K562 (cell line): ENCODE data around the gene IGSF21. TPM values are rescaled to one million over a fixed set of nuclear protein-coding genes. Genes with fewer than 3 reads are reported as not detected.

Source experiments
- ATAC-seq: fragments of 200-7000 bp; cut with Tn5 transposase; 3 replicates; pipeline ENCODE4 v1.9.1; 2020; ENCODE audit warnings: moderate library complexity
- BruUV-seq: library from RNA; stranded (reverse); fragments of 400-500 nt; replicated peaks from 2 replicates; lab custom pipeline; 2021; lab: Mats Ljungman, UMichigan
- CTCF ChIA-PET: fragments of 300-600 bp; formaldehyde crosslinking; extraction: SDS; loops from one replicate; lab custom pipeline; 2021; ENCODE audit warnings: low intra/inter-chr PET ratio; lab: Yijun Ruan, JAX
- POLR2A ChIA-PET: fragments of 300-600, 350-650 bp; sonication (Branson Sonifier 250); formaldehyde crosslinking; extraction: SDS; loops from one replicate; lab custom pipeline; 2021; ENCODE audit warnings: antibody characterized with exemption, inconsistent platforms; lab: Yijun Ruan, JAX
- DNase-seq, 4 experiments: peaks; one replicate each; pipeline versions ENCODE4 v3.0.0 to v3.0.0-alpha.2; 2011 to 2018; ENCODE audit warnings: low spot score in 3 of 4, mixed read lengths in 3 of 4; ENCODE audit errors: extremely low read depth in 1 of 4
- FAIRE-seq: peaks from 2 replicates; lab custom pipeline; 2011; peaks lifted over from hg19 to GRCh38; lab: Jason Lieb, UNC
- H2AFZ ChIP-seq: 2 replicates; pipeline ENCODE4 v1.6.0; 2011; ENCODE audit warnings: low read depth, low read length, control low read depth, inconsistent platforms
- H3K27ac ChIP-seq: fragments of 200-600 bp; 3 replicates; pipeline ENCODE4 v1.8.0; 2011; ENCODE audit warnings: low read depth, mild to moderate bottlenecking, control low read depth, inconsistent platforms, low read length, moderate library complexity, mixed read lengths; ENCODE audit errors: extremely low read depth
- H3K27me3 ChIP-seq, 2 experiments: fragments of 300-600 bp in 1 of 2; 2 replicates in 1 of 2; 3 replicates in 1 of 2; pipeline versions ENCODE4 v1.6.0 to v1.8.0; 2011; ENCODE audit warnings: inconsistent platforms in 2 of 2, low read length in 2 of 2, mild to moderate bottlenecking in 1 of 2, mixed read lengths in 1 of 2, moderate library complexity in 1 of 2; ENCODE audit not compliant: control insufficient read depth in 2 of 2, insufficient read depth in 2 of 2
- H3K36me3 ChIP-seq: fragments of 300-600 bp; 3 replicates; pipeline ENCODE4 v1.8.0; 2011; ENCODE audit warnings: mild to moderate bottlenecking, low read length, inconsistent platforms; ENCODE audit not compliant: control insufficient read depth, insufficient read depth
- H3K4me1 ChIP-seq, 2 experiments: fragments of 200-600 bp in 1 of 2; replicated peaks in 1 of 2; 2 replicates in 1 of 2; 3 replicates in 1 of 2; pipeline versions ENCODE4 v1.5.1 to v1.8.0; 2011; ENCODE audit warnings: inconsistent platforms in 2 of 2, low read length in 2 of 2, mild to moderate bottlenecking in 1 of 2, mixed read lengths in 1 of 2, moderate library complexity in 1 of 2; ENCODE audit not compliant: control insufficient read depth in 2 of 2, insufficient read depth in 2 of 2
- H3K4me2 ChIP-seq: 2 replicates; pipeline ENCODE4 v1.6.1; 2011; ENCODE audit warnings: low read length, control low read depth, inconsistent platforms, mixed read lengths; ENCODE audit not compliant: insufficient read depth
- H3K4me3 ChIP-seq: fragments of 200-600 bp; sonication (generic), shearing (Covaris generic); 2 replicates; pipeline ENCODE4 v1.5.1; 2016; ENCODE audit warnings: control low read depth, inconsistent platforms
- H3K79me2 ChIP-seq: fragments of 200-600 bp; 3 replicates; pipeline ENCODE4 v1.8.0; 2011; ENCODE audit warnings: low read length, inconsistent platforms; ENCODE audit not compliant: control insufficient read depth, insufficient read depth
- H3K9ac ChIP-seq, 2 experiments: 2 replicates each; pipeline versions ENCODE4 v1.6.0 to v1.6.1; 2011; ENCODE audit warnings: low read depth in 2 of 2, low read length in 2 of 2, control low read depth in 1 of 2, inconsistent platforms in 1 of 2, mild to moderate bottlenecking in 1 of 2, mixed read lengths in 1 of 2; ENCODE audit not compliant: insufficient read depth in 1 of 2
- H3K9me1 ChIP-seq: one replicate; pipeline ENCODE4 v1.6.0; 2011; ENCODE audit warnings: inconsistent platforms, mild to moderate bottlenecking, low read length, moderate library complexity; ENCODE audit not compliant: control insufficient read depth, insufficient read depth
- H3K9me3 ChIP-seq: replicated peaks from 2 replicates; pipeline ENCODE4 v1.5.1; 2011; ENCODE audit warnings: low read depth, low read length, inconsistent platforms; ENCODE audit not compliant: control insufficient read depth, insufficient read depth
- H4K20me1 ChIP-seq: replicated peaks from 2 replicates; pipeline ENCODE4 v1.6.1; 2011; ENCODE audit warnings: low read length, inconsistent platforms, mixed read lengths; ENCODE audit not compliant: control insufficient read depth, insufficient read depth
- ATF6 ChIP-seq: sonication (generic); formaldehyde crosslinking; IDR thresholded peaks from 2 replicates; pipeline ENCODE4 v1.4.0; 2020; ENCODE audit warnings: mild to moderate bottlenecking, missing genetic modification reagents
- CBX1 ChIP-seq: sonication (generic); IDR thresholded peaks from 2 replicates; pipeline ENCODE4 v1.6.1; 2016; ENCODE audit warnings: antibody characterized with exemption, low read depth, mild to moderate bottlenecking
- HBP1 ChIP-seq: fragments of 450-650 bp; formaldehyde crosslinking; IDR thresholded peaks from 2 replicates; pipeline ENCODE4 v1.4.0; 2022; ENCODE audit warnings: missing genetic modification characterization
- KDM1A ChIP-seq, 2 experiments: fragments of 450-650 bp; IDR thresholded peaks; 2 replicates each; pipeline ENCODE4 v1.6.1; 2016; ENCODE audit warnings: mild to moderate bottlenecking in 2 of 2
- KLF13 ChIP-seq: fragments of 450-650 bp; IDR thresholded peaks from 2 replicates; pipeline ENCODE4 v1.6.1; 2016; ENCODE audit warnings: missing genetic modification characterization, low read depth, mild to moderate bottlenecking, missing compliant biosample characterization, moderate library complexity, borderline replicate concordance
- MCM3 ChIP-seq: fragments of 450-650 bp; IDR thresholded peaks from 2 replicates; pipeline ENCODE4 v1.6.1; 2016
- SMARCB1 ChIP-seq: IDR thresholded peaks from 2 replicates; pipeline ENCODE4 v1.6.1; 2011; ENCODE audit warnings: improper control_type of control experiment, low read depth; ENCODE audit not compliant: insufficient read length
- TRIM25 ChIP-seq: fragments of 450-650 bp; IDR thresholded peaks from 2 replicates; pipeline ENCODE4 v1.7.0; 2016; ENCODE audit warnings: borderline replicate concordance
- YY1 ChIP-seq, 3 experiments: IDR thresholded peaks; 2 replicates each; pipeline ENCODE4 v1.6.1; 2011; ENCODE audit warnings: low read length in 2 of 3, mild to moderate bottlenecking in 2 of 3, moderate library complexity in 2 of 3, borderline replicate concordance in 1 of 3, control low read depth in 1 of 3, low read depth in 1 of 3; ENCODE audit not compliant: insufficient read depth in 3 of 3, insufficient replicate concordance in 2 of 3, control insufficient read depth in 1 of 3, insufficient read length in 1 of 3; ENCODE audit errors: extremely low read depth in 1 of 3
- ZBTB17 ChIP-seq: fragments of 450-650 bp; formaldehyde crosslinking; IDR thresholded peaks from 2 replicates; pipeline ENCODE4 v1.4.0; 2020; ENCODE audit warnings: mild to moderate bottlenecking
- ZFP36 ChIP-seq: fragments of 150-350 bp; IDR thresholded peaks from 2 replicates; pipeline ENCODE4 v1.6.1; 2018; ENCODE audit warnings: low read length, low read depth; ENCODE audit not compliant: partially characterized antibody
- ZNF764 ChIP-seq: fragments of 250-450 bp; sonication (Bioruptor Pico); IDR thresholded peaks from 2 replicates; pipeline ENCODE4 v1.4.0; 2020; ENCODE audit warnings: low read depth, mild to moderate bottlenecking, moderate library complexity
- ZNF79 ChIP-seq: fragments of 250-450 bp; sonication (Bioruptor Pico); IDR thresholded peaks from 2 replicates; pipeline ENCODE4 v1.4.0; 2020; ENCODE audit warnings: low read depth, mild to moderate bottlenecking, moderate library complexity
- WGBS: fragments of 100-300 bp; shearing (Covaris generic); methylation state at CpG from one replicate; pipeline ENCODE4 v1.1.6; 2016; ENCODE audit warnings: low coverage, mixed read lengths; ENCODE audit not compliant: insufficient coverage; ENCODE audit errors: missing lambda C conversion rate; 5-methylcytosine and 5-hydroxymethylcytosine counted together
- in situ Hi-C: fragments of 300-500 bp; cut with MboI; formaldehyde crosslinking; loops from 4 replicates; pipeline ENCODE4 v1.15.0; 2018; ENCODE audit warnings: inconsistent platforms, mixed read lengths
- intact Hi-C: fragments of 100-400 bp; cut with micrococcal nuclease; formaldehyde crosslinking; loops from 2 replicates; pipeline ENCODE4 v1.14.2; 2022
- polyA plus RNA-seq, 8 experiments: library from polyadenylated mRNA; depleted of rRNA in 4 of 8; stranded (reverse) in 5 of 8; unstranded in 3 of 8; fragments of >200 nt; fragmentation: Nextera tagmentation in 2 of 8; fragmentation: Illumina TruSeq in 1 of 8; extraction: Ambion mirVana in 2 of 8; extraction: Trizol in 1 of 8; gene quantifications; 2 replicates each; pipeline versions ENCODE4 v1.2.1 to v1.2.3, GENCODE V29; 2011 to 2014; ENCODE audit warnings: inconsistent platforms in 1 of 8, missing spikeins in 1 of 8
- total RNA-seq, 7 experiments: library from RNA; depleted of rRNA in 6 of 7; stranded (reverse); fragments of >200 nt in 6 of 7; fragmentation: Illumina TruSeq in 2 of 7; extraction: Trizol in 2 of 7; gene quantifications; 2 replicates each; pipeline versions ENCODE4 v1.2.1 to v1.2.3, GENCODE V29; 2011 to 2021; ENCODE audit warnings: low replicate concordance in 1 of 7
- TF ChIP-seq, protein P1 (sequence below), 2 experiments: fragments of 250-450 bp in 1 of 2; fragments of 450-650 bp in 1 of 2; sonication (Bioruptor Pico) in 1 of 2; IDR thresholded peaks; 2 replicates each; pipeline versions ENCODE4 v1.6.1 to v1.8.0; 2016 to 2021; ENCODE audit warnings: mild to moderate bottlenecking in 2 of 2, moderate library complexity in 2 of 2, missing compliant biosample characterization in 1 of 2, missing genetic modification characterization in 1 of 2
- TF ChIP-seq, protein P2 (sequence below): fragments of 450-650 bp; IDR thresholded peaks from 2 replicates; pipeline ENCODE4 v1.6.1; 2016; ENCODE audit warnings: missing biosample characterization, missing genetic modification characterization

Gene IGSF21
- total and polyA plus RNA-seq, 9 of the 15 experiments (the other 6 are each of a cell fraction or from before 2014, with no cell fraction given) = not detected

DNA sequence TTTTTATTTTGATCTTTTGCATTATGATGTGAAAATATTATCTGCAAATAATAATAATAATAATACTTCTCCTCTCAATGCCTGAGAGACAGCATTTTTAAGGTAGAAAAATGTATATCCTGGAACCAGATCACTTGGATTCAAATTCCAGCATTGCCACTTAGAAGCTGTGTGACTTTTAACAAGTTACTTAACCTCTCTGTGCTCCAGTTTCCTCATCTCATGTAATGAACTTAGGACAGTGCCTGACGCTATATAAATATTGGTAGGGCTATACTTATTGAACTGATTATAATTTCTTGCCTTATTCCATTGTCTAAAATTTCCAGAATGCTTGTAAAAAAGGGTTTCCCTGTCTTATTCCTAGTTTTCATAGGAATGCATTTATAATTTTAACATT, 137.2 kb downstream of the IGSF21 start:
- in situ Hi-C loops (no loop called here), intact Hi-C loops (no loop called here)
- ATAC-seq (no peak), DNase-seq (no peak), FAIRE-seq (no peak)
- Histone ChIP-seq H2AFZ (no peak overlapping the region), H3K9ac (no peak overlapping the region), H3K36me3 (no peaks in the 10 kb centered on the region), H3K27ac (no peak overlapping the region), H3K79me2 (no peaks in the 10 kb centered on the region), H3K9me3 (no peaks in the 10 kb centered on the region), H3K4me2 (no peak overlapping the region), H4K20me1 (peaks cover 5% of the 10 kb centered on the region; the same call in 1 of the 2 replicates), H3K4me3 (no peak overlapping the region), H3K4me1 (no peaks in the 10 kb centered on the region), H3K27me3 (no peaks in the 10 kb centered on the region; a peak in 1 of 5 replicates), H3K9me1 (no peaks in the 10 kb centered on the region)
- no TSS peak for BruUV-seq
- POLR2A ChIA-PET = no interaction called here
- WGBS = 0% methylated on average over 1 of the region's 1 CpG
- CTCF ChIA-PET = no interaction called here
- TF ChIP-seq, protein P1, sequence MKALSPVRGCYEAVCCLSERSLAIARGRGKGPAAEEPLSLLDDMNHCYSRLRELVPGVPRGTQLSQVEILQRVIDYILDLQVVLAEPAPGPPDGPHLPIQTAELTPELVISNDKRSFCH (CRISPR knock-in tag; IDR thresholded peaks at IDR 0.05) = no peak
- TF ChIP-seq, protein P1 (tag; IDR thresholded peaks at IDR 0.05) = no peak
- no peak for TF ChIP-seq YY1 (IDR thresholded peaks at IDR 0.05; ENCODE audit: borderline replicate concordance in 1 of 3, control insufficient read depth in 1 of 3, extremely low read depth in 1 of 3, insufficient read depth in 3 of 3, insufficient read length in 1 of 3, insufficient replicate concordance in 2 of 3, low read depth in 1 of 3, low read length in 2 of 3)
- no peak for TF ChIP-seq TRIM25
- TF ChIP-seq SMARCB1 = no peak
- no peak for TF ChIP-seq MCM3
- no peak for TF ChIP-seq ZNF79 (CRISPR knock-in tag)
- peak; percentile 87 for TF ChIP-seq ZFP36
- TF ChIP-seq CBX1 = no peak
- TF ChIP-seq, protein P2, sequence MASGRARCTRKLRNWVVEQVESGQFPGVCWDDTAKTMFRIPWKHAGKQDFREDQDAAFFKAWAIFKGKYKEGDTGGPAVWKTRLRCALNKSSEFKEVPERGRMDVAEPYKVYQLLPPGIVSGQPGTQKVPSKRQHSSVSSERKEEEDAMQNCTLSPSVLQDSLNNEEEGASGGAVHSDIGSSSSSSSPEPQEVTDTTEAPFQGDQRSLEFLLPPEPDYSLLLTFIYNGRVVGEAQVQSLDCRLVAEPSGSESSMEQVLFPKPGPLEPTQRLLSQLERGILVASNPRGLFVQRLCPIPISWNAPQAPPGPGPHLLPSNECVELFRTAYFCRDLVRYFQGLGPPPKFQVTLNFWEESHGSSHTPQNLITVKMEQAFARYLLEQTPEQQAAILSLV (tag) = no peak
- TF ChIP-seq ATF6 (CRISPR knock-in tag) = no peak
- TF ChIP-seq ZNF764 (CRISPR knock-in tag) = no peak
- no peak for TF ChIP-seq KLF13 (tag)
- no peak for TF ChIP-seq HBP1 (CRISPR knock-in tag)
- no peak for TF ChIP-seq ZBTB17
- peak; percentile 27 to 57; a peak in 1 of 4 replicates for TF ChIP-seq KDM1A (IDR thresholded peaks at IDR 0.05)
